Naive B cell (primary cell): Measurements from ENCODE around the gene GNPAT. TPM values are rescaled to one million over a fixed set of nuclear protein-coding genes. Genes with fewer than 3 reads are reported as not detected.
A peak's percentile ranks its signal among the peaks of the same experiment; 100 is the strongest.

Experiments
- ATAC-seq, 2 donors: fragments of 150-1000 bp; cut with Tn5 transposase; 2 replicates each; pipeline ENCODE4 v1.10.0; 2021; ENCODE audit warnings: low read depth in 2 of 2, mild to moderate bottlenecking in 2 of 2, moderate library complexity in 2 of 2
- DNase-seq: peaks from one replicate; pipeline ENCODE4 v3.0.0; 2022
- H3K27ac Mint-ChIP-seq, 6 donors: one replicate each; pipeline ENCODE4 v1.8.0; 2020 to 2022; ENCODE audit warnings: mild to moderate bottlenecking in 6 of 6, mixed read lengths in 6 of 6, moderate library complexity in 5 of 6, inconsistent platforms in 2 of 6
- H3K27me3 Mint-ChIP-seq, 3 donors: one replicate each; pipeline ENCODE4 v1.8.0; 2021 to 2022; ENCODE audit warnings: mixed read lengths in 3 of 3, mild to moderate bottlenecking in 1 of 3
- H3K36me3 Mint-ChIP-seq, 2 donors: one replicate each; pipeline ENCODE4 v1.8.0; 2020 to 2022; ENCODE audit warnings: mixed read lengths in 2 of 2, inconsistent platforms in 1 of 2, mild to moderate bottlenecking in 1 of 2
- H3K4me1 Mint-ChIP-seq, 3 donors: one replicate each; pipeline ENCODE4 v1.8.0; 2020 to 2022; ENCODE audit warnings: mixed read lengths in 3 of 3, inconsistent platforms in 1 of 3, mild to moderate bottlenecking in 1 of 3, moderate library complexity in 1 of 3
- H3K4me3 Mint-ChIP-seq, 8 donors: one replicate each; pipeline ENCODE4 v1.8.0; 2020 to 2022; ENCODE audit warnings: mild to moderate bottlenecking in 8 of 8, mixed read lengths in 8 of 8, moderate library complexity in 8 of 8, inconsistent platforms in 2 of 8
- H3K9me3 Mint-ChIP-seq, 7 donors: one replicate each; pipeline ENCODE4 v1.8.0; 2020 to 2022; ENCODE audit warnings: mixed read lengths in 7 of 7, mild to moderate bottlenecking in 5 of 7, inconsistent platforms in 2 of 7, moderate library complexity in 1 of 7
- polyA plus RNA-seq, 6 donors: library from polyadenylated mRNA; unstranded; fragments of 300-500 nt; fragmentation: Illumina TruSeq; gene quantifications; one replicate each; pipeline ENCODE4 v1.2.3, GENCODE V29; 2021; ENCODE audit warnings: low read depth in 6 of 6

The GNPAT gene
- polyA plus RNA-seq, 6 donors from 2014 or later: 30.7 to 42.0 (median 38.0) TPM

GRCh38 chr1:231278100-231278790, 37.2 kb downstream of the GNPAT start:
- H3K27ac Mint-ChIP-seq: no peak overlapping the region

GRCh38 chr1:231279081-231279480, 38.1 kb downstream of the GNPAT start:
- H3K4me1 Mint-ChIP-seq: peaks cover 0 to 3% (median 0%) of the 10 kb centered on the region in 3 donors
- ATAC-seq: no peak
- no peak for DNase-seq
- no peak overlapping the region for H3K4me3 Mint-ChIP-seq
- H3K27ac Mint-ChIP-seq: no peak overlapping the region
- H3K27me3 Mint-ChIP-seq: no peaks in the 10 kb centered on the region
- peaks cover 22 to 41% of the 10 kb centered on the region in 2 donors for H3K36me3 Mint-ChIP-seq
- H3K9me3 Mint-ChIP-seq: no peaks in the 10 kb centered on the region

More at GRCh38 chr1:231278100-231278790, 37.2 kb downstream of the GNPAT start:
- no peaks in the 10 kb centered on the region for H3K27me3 Mint-ChIP-seq
- no peak for ATAC-seq
- no peak overlapping the region for H3K4me3 Mint-ChIP-seq
- H3K36me3 Mint-ChIP-seq: peaks cover 24 to 43% of the 10 kb centered on the region in 2 donors
- DNase-seq: no peak
- H3K4me1 Mint-ChIP-seq: peaks cover 0 to 3% (median 0%) of the 10 kb centered on the region in 3 donors
- H3K9me3 Mint-ChIP-seq: no peaks in the 10 kb centered on the region

- DNase-seq (no peak), ATAC-seq (no peak)
- Mint-ChIP-seq H3K9me3 (no peaks in the 10 kb centered on the region), H3K4me3 (no peak overlapping the region), H3K36me3 (peaks cover 16 to 36% of the 10 kb centered on the region in 2 donors), H3K27ac (no peak overlapping the region), H3K27me3 (no peaks in the 10 kb centered on the region), H3K4me1 (peaks cover 0 to 3% (median 0%) of the 10 kb centered on the region in 3 donors)
Measured at GRCh38 chr1:231279683-231280082, 38.7 kb downstream of the GNPAT start.

GRCh38 chr1:231284441-231284840, 43.4 kb downstream of the GNPAT start:
- no peaks in the 10 kb centered on the region for H3K9me3 Mint-ChIP-seq
- ATAC-seq: no peak

GRCh38 chr1:231286603-231287002, 45.6 kb downstream of the GNPAT start:
- Mint-ChIP-seq H3K4me1 (peaks cover 0 to 6% (median 3%) of the 10 kb centered on the region in 3 donors), H3K4me3 (no peak overlapping the region), H3K27ac (no peak overlapping the region), H3K27me3 (no peaks in the 10 kb centered on the region), H3K9me3 (no peaks in the 10 kb centered on the region), H3K36me3 (peaks cover 0 to 5% of the 10 kb centered on the region in 2 donors)
- DNase-seq: no peak
- no peak for ATAC-seq

More at GRCh38 chr1:231284441-231284840, 43.4 kb downstream of the GNPAT start:
- Mint-ChIP-seq H3K27ac (no peak overlapping the region), H3K27me3 (no peaks in the 10 kb centered on the region), H3K4me3 (no peak overlapping the region), H3K4me1 (peaks cover 0 to 6% (median 3%) of the 10 kb centered on the region in 3 donors), H3K36me3 (peaks cover 0 to 5% of the 10 kb centered on the region in 2 donors)
- no peak for DNase-seq

- no peak overlapping the region for H3K4me3 Mint-ChIP-seq
- H3K27ac Mint-ChIP-seq: peak overlapping the region in 1 of 6 donors; percentile 16
- H3K36me3 Mint-ChIP-seq: no peaks in the 10 kb centered on the region
- peaks cover 0 to 5% (median 0%) of the 10 kb centered on the region in 3 donors for H3K4me1 Mint-ChIP-seq
- H3K9me3 Mint-ChIP-seq: no peaks in the 10 kb centered on the region
- DNase-seq (no peak), ATAC-seq (no peak)
- no peaks in the 10 kb centered on the region for H3K27me3 Mint-ChIP-seq
Measured at GRCh38 chr1:231295938-231296337, 54.9 kb downstream of the GNPAT start.

- no peaks in the 10 kb centered on the region for H3K36me3 Mint-ChIP-seq
Measured at GRCh38 chr1:231301990-231302389, 61.0 kb downstream of the GNPAT start.

GRCh38 chr1:231310391-231310934, 69.5 kb downstream of the GNPAT start:
- ATAC-seq (no peak), DNase-seq (no peak)
- Mint-ChIP-seq H3K4me3 (peak overlapping the region in 1 of 8 donors; percentile 16), H3K27ac (no peak overlapping the region), H3K9me3 (peaks cover 0 to 4% (median 0%) of the 10 kb centered on the region in 7 donors), H3K36me3 (no peaks in the 10 kb centered on the region), H3K4me1 (no peaks in the 10 kb centered on the region), H3K27me3 (peaks cover 0 to 6% (median 0%) of the 10 kb centered on the region in 3 donors)

More at GRCh38 chr1:231301990-231302389, 61.0 kb downstream of the GNPAT start:
- Mint-ChIP-seq H3K4me3 (no peak overlapping the region), H3K9me3 (peaks cover 0 to 1% (median 0%) of the 10 kb centered on the region in 7 donors), H3K4me1 (no peaks in the 10 kb centered on the region), H3K27me3 (no peaks in the 10 kb centered on the region), H3K27ac (no peak overlapping the region)
- no peak for ATAC-seq
- no peak for DNase-seq

GRCh38 chr1:231311720-231312431, 70.9 kb downstream of the GNPAT start:
- Mint-ChIP-seq H3K4me3 (no peak overlapping the region), H3K27me3 (peaks cover 0 to 6% (median 0%) of the 10 kb centered on the region in 3 donors), H3K27ac (peak overlapping the region in 1 of 6 donors; percentile 63), H3K36me3 (no peaks in the 10 kb centered on the region), H3K4me1 (peaks cover 0 to 8% (median 0%) of the 10 kb centered on the region in 3 donors), H3K9me3 (peaks cover 0 to 4% (median 0%) of the 10 kb centered on the region in 7 donors)
- DNase-seq (no peak), ATAC-seq (no peak)

GRCh38 chr1:231312432-231312788, 71.4 kb downstream of the GNPAT start:
- Mint-ChIP-seq H3K4me3 (no peak overlapping the region), H3K36me3 (no peaks in the 10 kb centered on the region), H3K4me1 (peaks cover 0 to 8% (median 0%) of the 10 kb centered on the region in 3 donors), H3K27ac (peak overlapping the region in 1 of 6 donors; percentile 63), H3K9me3 (peaks cover 0 to under 1% (median 0%) of the 10 kb centered on the region in 7 donors), H3K27me3 (peaks cover 0 to 6% (median 0%) of the 10 kb centered on the region in 3 donors)
- DNase-seq (no peak), ATAC-seq (no peak)

GRCh38 chr1:231313661-231314060, 72.6 kb downstream of the GNPAT start:
- H3K4me1 Mint-ChIP-seq: peaks cover 0 to 8% (median 0%) of the 10 kb centered on the region in 3 donors
- H3K4me3 Mint-ChIP-seq: no peak overlapping the region
- ATAC-seq (no peak), DNase-seq (no peak)
- H3K9me3 Mint-ChIP-seq: peaks cover 0 to 1% (median 0%) of the 10 kb centered on the region in 7 donors
- H3K36me3 Mint-ChIP-seq: no peaks in the 10 kb centered on the region
- peaks cover 0 to 6% (median 0%) of the 10 kb centered on the region in 3 donors for H3K27me3 Mint-ChIP-seq
- no peak overlapping the region for H3K27ac Mint-ChIP-seq

- Mint-ChIP-seq H3K27me3 (peaks cover 0 to 6% (median 0%) of the 10 kb centered on the region in 3 donors), H3K36me3 (no peaks in the 10 kb centered on the region), H3K27ac (no peak overlapping the region), H3K9me3 (peaks cover 0 to 1% (median 0%) of the 10 kb centered on the region in 7 donors), H3K4me3 (no peak overlapping the region), H3K4me1 (peaks cover 0 to 8% (median 0%) of the 10 kb centered on the region in 3 donors)
- peak; percentile 9 for DNase-seq
- ATAC-seq: peak; percentile 60 to 78
Measured at GRCh38 chr1:231315887-231316286, 74.9 kb downstream of the GNPAT start.

- H3K27me3 Mint-ChIP-seq: no peaks in the 10 kb centered on the region
- DNase-seq (no peak), ATAC-seq (no peak)
- H3K9me3 Mint-ChIP-seq: peaks cover 0 to 1% (median 0%) of the 10 kb centered on the region in 7 donors
- H3K36me3 Mint-ChIP-seq: no peaks in the 10 kb centered on the region
- no peak overlapping the region for H3K27ac Mint-ChIP-seq
- H3K4me3 Mint-ChIP-seq: no peak overlapping the region
- H3K4me1 Mint-ChIP-seq: peaks cover 0 to 8% (median 0%) of the 10 kb centered on the region in 3 donors
Measured at GRCh38 chr1:231317306-231318014, 76.4 kb downstream of the GNPAT start.
